BE2C (cell line): ENCODE measurements around the gene RNF14.

Source experiments
- DNase-seq: peaks from one replicate; pipeline ENCODE4 v3.0.0-alpha.2; 2020
- H3K27me3 ChIP-seq: fragments of 250-450 bp; sonication (Bioruptor Pico); 2 replicates; pipeline ENCODE4 v1.5.1; 2020; ENCODE audit warnings: mild to moderate bottlenecking
- H3K36me3 ChIP-seq: fragments of 250-450 bp; sonication (Bioruptor Pico); 2 replicates; pipeline ENCODE4 v1.5.1; 2020; ENCODE audit warnings: mild to moderate bottlenecking
- H3K4me1 ChIP-seq: fragments of 250-450 bp; sonication (Bioruptor Pico); 2 replicates; pipeline ENCODE4 v1.5.1; 2020
- H3K4me3 ChIP-seq: 2 replicates; pipeline ENCODE4 v1.5.1; 2011; ENCODE audit warnings: low read depth, low read length
- H3K9me3 ChIP-seq: fragments of 250-450 bp; sonication (Bioruptor Pico); 2 replicates; pipeline ENCODE4 v1.5.1; 2020
- CTCF ChIP-seq: IDR thresholded peaks from 2 replicates; pipeline ENCODE4 v1.5.1; 2012; ENCODE audit warnings: mild to moderate bottlenecking, low read depth, low read length

The RNF14 gene

GRCh38 chr5:141969783-141970771, 1.2 kb downstream of the RNF14 start:
- Histone ChIP-seq H3K4me3 (peak overlapping the region; percentile 85), H3K36me3 (peaks cover 28% of the 10 kb centered on the region), H3K4me1 (peaks cover 12% of the 10 kb centered on the region), H3K27me3 (no peaks in the 10 kb centered on the region), H3K9me3 (no peaks in the 10 kb centered on the region)
- no peak for DNase-seq
- TF ChIP-seq CTCF, result no peak

- Histone ChIP-seq H3K4me3 (no peak overlapping the region), H3K9me3 (no peaks in the 10 kb centered on the region), H3K36me3 (peaks cover 50% of the 10 kb centered on the region), H3K4me1 (peaks cover 12% of the 10 kb centered on the region), H3K27me3 (no peaks in the 10 kb centered on the region)
- no peak for DNase-seq
- no peak for TF ChIP-seq CTCF
These were observed 5.1 kb downstream of the RNF14 start for GRCh38 chr5:141973871-141974595.

GRCh38 chr5:141976176-141976575, 7.3 kb downstream of the RNF14 start:
- TF ChIP-seq CTCF, result no peak
- H3K9me3 ChIP-seq, result no peaks in the 10 kb centered on the region
- H3K27me3 ChIP-seq, result no peaks in the 10 kb centered on the region
- peaks cover 65% of the 10 kb centered on the region for H3K36me3 ChIP-seq
- H3K4me1 ChIP-seq, result peaks cover 7% of the 10 kb centered on the region
- H3K4me3 ChIP-seq, result no peak overlapping the region
- no peak for DNase-seq

GRCh38 chr5:141978389-141978788, 9.5 kb downstream of the RNF14 start:
- no peak overlapping the region for H3K4me3 ChIP-seq
- DNase-seq, result no peak
- peaks cover 7% of the 10 kb centered on the region for H3K4me1 ChIP-seq
- no peaks in the 10 kb centered on the region for H3K9me3 ChIP-seq
- TF ChIP-seq CTCF, result no peak
- H3K36me3 ChIP-seq, result peaks cover 72% of the 10 kb centered on the region
- H3K27me3 ChIP-seq, result no peaks in the 10 kb centered on the region

- no peak for TF ChIP-seq CTCF
- no peak for DNase-seq
- no peaks in the 10 kb centered on the region for H3K27me3 ChIP-seq
- H3K36me3 ChIP-seq, result peaks cover 78% of the 10 kb centered on the region
- no peak overlapping the region for H3K4me3 ChIP-seq
- no peaks in the 10 kb centered on the region for H3K9me3 ChIP-seq
- no peaks in the 10 kb centered on the region; the same call in 1 of the 2 replicates for H3K4me1 ChIP-seq
These were observed 13.7 kb downstream of the RNF14 start for GRCh38 chr5:141982626-141983025.
